Measurements from ENCODE around the gene OPN1SW.

Gene OPN1SW

DNA sequence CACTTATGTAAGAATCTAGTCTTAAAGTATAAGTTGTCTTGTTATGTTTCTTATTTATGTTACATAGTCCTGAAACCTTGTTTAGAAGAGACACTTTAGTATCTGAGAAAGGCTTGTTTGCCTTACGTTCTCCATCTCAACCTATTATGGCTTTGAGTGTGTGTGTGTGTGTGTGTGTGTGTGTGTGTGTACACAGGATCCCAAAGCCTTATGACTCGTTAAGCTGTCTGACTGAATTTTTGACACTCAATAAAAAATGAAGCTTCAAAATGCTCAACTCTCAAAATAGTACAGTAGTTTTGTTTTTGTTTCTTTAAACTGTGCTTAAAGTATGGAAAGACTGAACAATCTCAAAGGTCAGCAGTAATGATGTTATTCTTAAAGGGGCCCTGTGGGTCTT is 18.4 kb downstream of the OPN1SW start:
- DNase-seq: no peak

DNA sequence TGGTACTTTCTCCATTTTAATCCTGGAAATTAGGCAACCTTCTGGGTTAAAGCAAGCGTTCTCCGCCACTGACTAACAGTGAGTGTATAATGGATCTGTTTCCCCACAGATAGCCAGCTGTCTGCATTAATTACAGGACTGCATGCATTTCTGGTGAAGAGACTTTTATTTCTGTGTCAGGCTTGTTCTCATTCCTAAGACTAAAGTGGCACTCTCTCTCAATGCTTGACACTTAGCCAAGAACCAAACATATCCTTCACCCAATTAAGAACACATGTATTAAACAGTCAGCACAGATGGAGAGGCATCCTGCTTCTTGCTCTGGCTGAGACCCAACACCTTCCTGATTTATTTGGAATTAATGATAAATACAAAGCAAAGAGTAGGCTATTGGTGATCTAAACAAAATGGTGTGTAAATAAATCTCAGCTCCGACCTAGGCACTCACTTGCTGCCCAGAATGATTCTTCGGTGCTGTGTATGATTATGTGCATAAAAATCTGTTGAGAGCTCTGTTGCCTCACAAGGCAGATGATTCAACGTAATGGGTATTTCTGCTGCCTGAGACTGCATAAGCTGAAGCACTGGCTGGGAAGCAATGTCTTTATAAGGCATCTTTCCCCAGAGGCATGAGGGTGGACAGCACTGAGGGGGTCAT is 19.6 kb downstream of the OPN1SW start:
- DNase-seq: no peak

DNA sequence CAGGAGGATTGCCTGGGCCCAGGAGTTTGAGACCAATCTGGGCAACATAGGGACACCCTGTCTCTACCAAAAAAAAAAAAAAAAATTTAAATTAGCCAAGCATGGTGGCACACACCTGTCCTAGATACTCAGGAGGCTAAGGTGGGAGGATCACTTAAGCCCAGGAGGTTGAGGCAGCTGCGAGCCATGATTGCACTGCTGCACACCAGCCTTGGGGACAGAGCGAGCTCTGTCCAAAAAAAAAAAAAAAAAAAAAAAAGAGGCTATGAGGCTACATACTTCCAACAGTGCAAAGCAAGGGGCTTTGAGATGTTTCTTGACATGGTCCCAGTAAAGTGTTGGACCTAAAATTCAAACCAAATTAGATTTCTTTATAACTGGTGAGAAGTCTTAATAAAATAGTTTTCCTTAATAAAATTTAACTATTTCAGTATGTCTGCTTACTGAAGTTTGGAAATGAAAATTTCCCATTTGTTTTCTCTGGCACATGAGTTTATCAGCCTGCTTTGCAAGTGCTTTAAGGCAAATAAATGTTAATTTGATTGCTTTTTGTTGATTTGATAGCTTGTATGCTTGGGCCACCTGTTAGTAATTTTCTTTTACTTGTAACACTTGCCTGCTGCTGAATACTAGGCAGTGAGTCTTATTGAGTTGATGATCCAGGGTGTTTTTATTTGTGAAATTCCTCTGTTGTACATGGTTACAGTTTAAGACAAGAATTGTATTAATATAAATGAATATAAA is 20.3 kb downstream of the OPN1SW start:
- DNase-seq: no peak

DNA sequence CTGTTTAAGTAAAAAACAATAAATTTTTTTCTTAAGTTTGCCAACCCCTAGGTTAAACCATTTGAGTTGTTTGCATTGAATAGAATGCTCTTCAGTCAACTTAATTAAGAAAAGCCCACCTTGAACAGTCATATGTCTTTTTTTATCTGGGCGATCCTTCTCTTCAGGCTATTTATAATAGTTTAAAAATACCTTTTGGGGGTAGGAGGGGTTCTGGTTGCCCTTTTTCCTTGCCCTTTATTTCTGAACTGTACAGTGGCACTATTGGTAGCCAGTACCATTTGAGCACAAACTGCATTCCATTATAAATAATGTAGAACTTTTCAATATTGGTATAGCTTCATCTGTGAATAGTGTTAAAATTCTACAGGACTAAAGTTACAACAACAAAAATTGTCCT is 23.3 kb downstream of the OPN1SW start:
- DNase-seq: no peak

DNA sequence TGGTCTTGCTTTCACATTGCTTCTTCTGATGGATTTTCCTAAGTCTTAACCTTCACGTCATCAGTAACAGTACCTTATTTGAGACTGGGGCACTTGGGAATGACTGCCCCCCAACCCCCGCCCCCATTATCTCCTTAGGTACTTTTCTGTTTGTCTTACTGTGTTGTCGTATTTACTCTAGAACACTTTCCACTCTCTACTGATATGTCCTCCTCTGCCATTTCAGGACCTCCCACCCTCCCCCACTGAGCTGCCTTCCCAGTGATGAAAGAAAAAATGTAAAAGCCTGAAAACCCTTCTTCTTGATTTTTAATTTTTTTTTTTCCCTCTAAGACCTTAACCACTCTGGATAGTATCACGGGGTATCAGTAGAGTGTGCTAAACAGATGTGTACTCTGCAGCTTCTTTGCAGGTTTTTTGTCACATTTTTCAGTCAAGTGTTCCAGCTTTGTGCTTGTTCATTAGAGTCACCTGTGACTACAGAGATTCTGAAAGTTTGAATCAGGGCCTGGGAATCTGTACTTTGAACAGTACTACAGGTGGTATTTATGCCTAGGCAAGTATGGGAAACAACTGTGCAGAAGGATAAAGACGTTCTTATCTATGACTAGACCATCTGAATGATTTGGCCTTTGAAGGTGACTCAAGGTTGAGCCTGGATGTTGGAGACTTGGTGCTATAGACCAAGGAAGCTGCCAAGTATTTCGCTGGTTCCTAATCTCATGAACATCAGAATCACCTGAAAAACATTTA is 28.1 kb downstream of the OPN1SW start:
- DNase-seq: no peak

DNA sequence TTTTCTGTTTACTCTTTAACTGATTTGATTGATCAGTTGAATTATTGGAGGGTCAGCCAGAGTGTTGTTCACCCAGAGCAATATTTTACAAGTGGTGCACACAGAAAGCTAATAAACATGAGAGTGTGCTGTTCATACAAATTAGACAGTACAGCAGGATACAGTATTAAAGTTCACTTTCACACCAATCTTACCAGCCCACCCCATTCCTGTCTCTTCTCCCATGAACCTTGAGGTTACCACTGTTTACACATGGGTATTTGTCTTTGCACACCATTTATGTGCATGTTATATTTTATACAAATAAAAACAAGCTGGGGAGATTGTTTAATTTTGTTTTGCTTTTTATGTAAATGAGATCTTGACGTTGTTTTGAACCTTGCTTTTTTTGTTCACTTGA is 29.9 kb downstream of the OPN1SW start:
- DNase-seq: no peak

DNA sequence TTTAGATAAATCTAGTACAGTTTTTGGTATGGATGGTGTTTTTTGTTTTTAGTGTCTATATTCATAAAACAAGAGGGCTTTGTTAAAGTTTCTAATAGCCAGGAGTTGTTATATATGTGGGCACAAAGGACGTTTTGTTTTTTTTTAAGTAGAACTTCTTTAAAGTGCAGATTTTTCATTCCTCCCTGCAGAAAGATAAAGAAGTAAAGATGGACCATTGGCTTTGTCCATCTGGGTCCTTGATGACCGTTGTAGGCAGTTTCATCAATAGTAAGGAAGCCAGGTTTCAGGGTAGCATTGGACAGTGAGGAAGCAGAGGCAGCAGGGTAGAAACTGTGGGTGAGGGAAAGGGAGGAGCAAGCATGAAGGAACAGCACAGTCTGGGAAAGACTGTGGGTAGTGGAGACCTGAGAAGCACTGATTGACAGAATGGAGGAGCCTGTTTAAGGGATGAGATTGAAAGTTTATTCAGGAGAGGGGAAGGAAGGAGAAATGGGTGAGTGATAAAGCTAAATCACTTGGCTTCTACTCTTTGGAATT is 31.2 kb downstream of the OPN1SW start:
- no peak for DNase-seq

DNA sequence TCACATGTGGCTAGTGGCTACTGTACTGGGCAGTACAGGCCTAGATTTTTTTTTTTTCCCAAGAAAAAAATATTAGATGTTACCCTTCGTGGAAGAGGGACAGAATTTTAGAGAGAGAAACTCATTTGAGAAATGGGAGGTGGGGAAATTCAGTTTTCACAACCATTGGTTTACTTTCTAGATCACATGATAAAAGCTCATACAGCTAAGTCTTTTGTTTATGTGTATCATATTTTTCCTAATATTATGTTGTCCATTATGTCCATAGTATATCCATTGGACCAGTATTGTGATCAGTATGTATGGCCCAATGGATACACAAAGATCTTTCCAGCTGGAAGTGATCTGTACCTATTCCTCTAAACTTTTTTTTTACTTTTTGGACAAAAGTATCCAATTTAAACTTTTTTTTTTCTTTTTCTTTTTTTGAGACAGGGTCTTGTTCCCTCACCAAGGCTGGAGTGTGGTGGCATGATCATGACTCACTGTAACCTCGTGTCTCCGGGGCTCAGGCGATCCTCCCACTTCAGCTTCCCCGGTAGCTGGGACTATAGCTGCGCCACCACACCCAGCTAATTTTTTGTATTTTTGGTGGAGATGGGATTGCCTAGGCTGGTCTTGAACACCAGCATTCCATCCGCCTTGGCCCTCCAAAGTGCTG is 32.4 kb downstream of the OPN1SW start:
- no peak for DNase-seq

DNA sequence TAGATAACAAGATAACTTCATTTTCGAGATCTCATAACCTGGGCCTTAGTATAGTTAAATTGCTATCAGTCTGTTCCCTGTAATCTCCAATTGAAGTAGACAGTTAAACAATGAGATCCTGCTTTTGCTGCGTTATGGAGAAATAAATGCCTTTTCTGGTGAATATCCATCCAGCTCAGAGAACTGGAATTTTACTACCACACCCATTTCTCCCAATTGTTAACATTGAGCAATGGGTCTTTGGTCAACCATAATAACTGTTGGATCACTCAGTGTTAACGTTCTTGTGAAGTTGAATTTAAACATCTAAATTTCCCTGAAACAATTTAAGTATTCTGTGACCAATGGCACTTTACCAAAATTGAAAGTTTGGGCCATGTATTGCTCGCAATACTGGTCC is 33.4 kb downstream of the OPN1SW start:
- no peak for DNase-seq

DNA sequence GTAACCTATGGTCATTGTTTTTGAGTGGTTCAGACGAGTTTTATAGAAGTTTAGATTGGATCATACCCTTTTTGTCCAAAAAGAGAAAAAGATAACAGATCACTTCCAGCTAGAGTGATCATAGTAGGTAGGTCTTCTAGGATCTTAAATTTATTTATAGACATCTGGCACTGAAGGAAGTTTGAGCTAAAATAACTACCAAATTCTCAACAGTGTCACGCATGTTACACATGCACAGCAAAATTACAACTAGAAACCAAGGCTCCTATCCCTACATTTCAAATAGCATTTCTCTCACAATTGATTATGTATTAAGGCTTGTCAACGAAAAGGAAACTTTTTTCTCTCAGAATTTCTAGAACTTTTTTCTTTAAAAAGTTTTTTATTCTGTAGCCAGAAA is 34.1 kb downstream of the OPN1SW start:
- no peak for DNase-seq

DNA sequence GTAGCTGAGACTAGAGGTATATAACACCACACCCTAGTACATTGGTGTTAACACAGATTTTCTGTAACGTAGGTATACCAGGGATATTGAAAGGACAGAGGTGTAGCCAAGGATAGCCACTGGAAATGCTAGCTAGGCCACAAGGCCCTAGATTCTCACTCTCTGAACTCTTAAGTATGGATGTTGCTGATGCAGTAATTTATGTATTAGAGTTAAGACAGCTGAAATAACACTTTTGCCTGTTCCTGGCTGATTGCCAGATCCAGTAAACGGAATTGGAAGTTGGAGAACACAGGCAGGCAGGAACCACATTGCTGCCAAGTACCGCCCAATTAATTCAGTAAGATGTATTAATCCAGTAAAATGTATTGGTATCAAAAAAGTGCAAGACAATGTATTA is 34.6 kb downstream of the OPN1SW start:
- DNase-seq: no peak

DNA sequence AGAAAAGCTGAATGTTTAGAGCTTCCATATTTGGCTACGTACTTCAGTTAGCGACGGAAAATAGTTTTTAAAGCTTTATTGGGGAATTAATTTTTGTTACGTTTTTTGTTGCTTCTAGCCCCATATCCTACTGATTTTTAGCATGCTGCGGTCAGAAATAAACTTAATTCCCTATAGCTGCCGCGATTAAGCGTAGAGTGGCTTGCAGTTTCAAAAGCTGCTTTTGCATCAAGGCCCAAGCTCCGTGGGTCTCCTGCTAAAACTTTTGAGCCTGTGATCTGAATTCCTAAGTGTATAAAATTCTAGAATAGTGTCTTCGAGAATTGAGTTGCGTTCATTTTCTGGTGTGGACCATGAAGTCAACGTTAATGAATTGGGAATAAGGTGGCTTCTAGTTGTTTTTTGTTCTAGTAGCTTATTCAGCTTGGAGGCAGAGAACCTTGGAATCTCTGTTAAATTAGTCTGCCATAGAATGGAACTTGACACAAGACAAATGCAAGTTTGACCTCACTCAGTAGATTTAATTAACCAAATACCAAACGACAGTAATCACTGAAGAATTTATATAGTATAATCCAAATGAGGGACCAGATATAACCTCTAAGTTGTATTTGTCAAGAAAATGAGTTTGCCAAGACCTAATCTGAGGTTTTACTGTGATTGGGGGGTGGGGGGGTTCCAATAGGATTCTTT is 35.5 kb downstream of the OPN1SW start:
- DNase-seq: no peak

DNA sequence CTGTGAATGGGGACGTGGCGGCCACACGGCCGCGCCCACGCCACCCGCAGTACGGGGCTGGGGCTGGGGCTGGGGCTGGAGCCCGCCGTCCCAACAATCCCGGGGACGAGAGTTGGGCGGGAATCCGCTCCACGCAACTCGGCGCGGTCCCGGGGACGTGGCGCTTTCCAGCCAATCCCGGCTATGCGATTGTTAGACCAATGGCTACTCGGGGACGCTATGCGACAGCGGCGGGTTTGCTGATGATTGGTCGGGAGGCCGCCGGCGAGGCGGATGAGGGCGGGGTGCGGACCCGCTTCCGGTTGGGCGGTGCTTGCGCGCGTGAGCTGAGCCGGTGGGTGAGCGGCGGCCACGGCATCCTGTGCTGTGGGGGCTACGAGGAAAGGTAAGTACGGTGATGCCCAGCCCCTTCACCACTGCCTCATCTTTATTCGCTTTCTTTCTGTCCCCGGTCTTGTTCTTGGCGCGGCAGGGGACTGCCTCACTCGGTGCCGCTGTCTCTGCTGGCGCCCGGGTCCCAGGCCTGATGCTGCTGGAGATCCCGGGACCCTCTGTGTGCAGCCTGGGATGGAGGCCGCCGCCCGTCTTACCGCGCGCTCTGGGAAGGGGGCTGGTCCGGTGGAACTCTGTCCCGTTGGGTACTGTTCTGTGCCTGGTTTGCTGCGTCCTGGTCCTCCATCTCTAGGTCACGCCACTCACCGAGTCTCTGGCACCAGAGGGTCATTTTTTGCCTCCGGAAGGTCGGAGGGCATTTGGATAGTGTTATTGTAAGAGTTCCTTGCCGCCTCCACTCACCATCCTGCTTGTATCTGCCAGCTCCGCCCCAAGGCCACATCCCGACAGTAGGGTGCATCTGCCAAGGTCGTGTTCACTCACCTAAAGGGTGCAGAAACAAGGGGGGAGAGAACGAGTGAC is 36.3 kb downstream of the OPN1SW start, which contains the start of gene CALU:
Gene CALU, plus strand, starts transcription at position 312 of the 915 bp plus-strand sequence. CDS start 9,225 bp downstream, outside the sequence.
- peak; percentile 92 for DNase-seq

DNA sequence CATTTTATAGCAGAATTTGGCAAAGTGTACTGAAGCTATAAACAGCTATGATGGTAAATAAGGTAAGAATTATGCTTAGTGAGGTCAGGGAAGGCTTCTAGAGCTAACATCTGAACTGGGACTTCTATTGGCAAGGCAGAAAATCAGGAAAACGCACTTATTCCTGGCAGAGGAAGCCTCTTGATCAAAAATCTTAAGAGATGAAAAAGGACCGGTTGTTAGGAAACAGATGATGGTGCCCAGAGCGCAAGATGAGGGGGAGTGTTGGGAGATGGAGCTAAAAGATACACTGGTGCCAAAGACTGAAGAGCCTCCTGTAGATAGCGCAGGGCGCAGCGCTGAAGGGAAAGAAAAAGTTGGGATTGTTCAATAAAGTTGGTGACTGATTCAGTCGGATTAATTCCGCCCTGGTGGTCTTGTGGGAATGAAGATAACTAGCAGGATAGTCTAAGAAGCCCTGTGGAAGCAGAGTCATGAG is 37.0 kb downstream of the OPN1SW start:
- no peak for DNase-seq

DNA sequence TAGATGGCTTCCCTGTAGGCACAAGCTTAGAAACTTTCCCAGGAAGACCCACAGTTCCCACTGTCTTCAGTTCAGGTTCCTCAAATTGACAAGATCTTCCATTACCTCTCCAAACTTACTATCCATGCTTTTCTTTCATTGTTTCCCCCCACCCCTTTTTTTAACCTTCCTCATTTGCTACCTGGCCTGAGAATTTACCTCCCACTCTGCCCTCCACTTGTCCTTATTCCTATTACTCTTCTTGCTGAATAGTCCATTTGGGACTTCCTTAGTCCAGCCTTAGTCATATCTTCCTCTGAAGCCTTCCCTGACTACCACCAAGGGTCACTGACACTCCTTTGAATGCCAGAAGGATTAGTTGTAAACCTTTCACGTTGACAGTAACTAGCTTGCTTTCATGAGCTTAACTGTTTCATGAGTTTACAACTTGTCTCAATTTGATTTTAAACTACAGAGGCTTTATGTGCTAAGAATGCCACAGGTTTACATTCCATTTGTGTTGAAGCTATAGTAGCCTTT is 37.7 kb downstream of the OPN1SW start:
- no peak for DNase-seq

DNA sequence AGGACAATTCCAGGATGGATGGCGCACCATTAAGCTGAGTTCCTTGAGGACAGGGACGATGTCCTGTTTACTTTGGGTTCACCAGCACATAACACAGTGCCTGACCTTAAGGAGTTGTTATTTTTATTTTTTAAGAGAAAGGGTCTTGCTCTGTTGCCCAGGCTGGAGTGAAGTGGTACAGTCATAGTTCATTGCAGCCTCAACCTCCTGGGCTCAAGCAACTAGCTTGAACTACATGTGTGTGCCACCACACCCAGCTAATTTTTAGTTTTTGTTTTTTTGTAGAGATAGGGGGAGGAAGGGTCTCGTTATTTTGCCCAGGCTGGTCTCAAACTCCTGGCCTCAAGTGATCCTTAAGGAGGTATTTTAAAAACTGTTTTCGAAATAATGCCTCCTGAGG is 38.2 kb downstream of the OPN1SW start:
- DNase-seq: no peak

DNA sequence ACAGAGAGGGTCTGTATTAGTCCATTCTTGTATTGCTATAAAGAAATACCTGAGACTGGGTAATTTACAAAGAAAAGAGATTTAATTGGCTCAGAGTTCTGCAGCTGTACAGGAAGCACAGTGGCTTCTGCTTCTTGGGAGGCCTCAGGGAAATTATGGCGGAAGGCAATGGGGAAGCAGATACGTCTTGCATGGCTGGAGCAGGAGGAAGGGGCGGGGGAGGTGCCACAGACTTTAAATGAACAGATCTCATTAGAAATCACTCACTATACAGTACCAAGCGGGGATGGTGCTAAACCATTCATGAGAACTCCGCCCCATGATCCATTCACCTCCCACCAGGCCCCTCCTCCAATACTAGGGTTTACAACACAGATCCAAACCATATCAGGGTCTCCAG is 40.2 kb downstream of the OPN1SW start:
- no peak for DNase-seq

DNA sequence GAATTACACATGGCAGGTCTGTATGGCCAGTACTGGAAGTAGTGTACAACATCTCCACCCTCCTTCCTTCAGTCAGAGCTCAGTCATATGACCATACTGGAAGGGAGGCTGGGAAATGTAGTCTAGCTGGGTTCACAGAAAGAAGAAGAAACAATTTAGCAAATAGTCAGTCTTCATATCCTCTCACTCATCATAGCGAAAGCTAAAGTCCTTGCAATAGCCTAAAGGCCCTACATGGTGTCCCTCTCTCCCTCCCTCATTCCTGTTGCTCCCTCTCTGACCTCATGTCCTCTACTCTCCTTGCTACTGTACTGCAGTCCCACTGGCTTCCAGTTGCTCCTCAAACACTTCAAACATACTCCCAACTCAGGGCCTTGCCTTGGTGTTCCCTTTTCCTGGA is 40.7 kb downstream of the OPN1SW start:
- no peak for DNase-seq

DNA sequence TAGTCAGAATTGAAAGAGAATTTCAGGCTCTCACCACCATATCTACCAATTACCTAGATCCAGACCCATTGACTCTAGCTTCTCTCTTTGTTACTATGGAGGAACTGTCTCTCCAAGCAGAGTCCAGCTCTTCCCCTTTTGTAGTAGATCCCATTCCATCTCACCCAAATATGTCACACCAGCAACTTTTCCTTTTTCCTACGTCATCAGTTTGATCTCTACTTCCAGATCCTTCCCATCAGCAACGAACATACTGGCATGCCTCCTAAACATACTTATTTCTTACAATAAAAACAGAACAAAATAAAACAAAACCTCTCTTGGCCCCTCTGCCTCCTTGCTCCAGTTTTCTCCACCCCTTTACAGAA is 42.3 kb downstream of the OPN1SW start:
- no peak for DNase-seq

DNA sequence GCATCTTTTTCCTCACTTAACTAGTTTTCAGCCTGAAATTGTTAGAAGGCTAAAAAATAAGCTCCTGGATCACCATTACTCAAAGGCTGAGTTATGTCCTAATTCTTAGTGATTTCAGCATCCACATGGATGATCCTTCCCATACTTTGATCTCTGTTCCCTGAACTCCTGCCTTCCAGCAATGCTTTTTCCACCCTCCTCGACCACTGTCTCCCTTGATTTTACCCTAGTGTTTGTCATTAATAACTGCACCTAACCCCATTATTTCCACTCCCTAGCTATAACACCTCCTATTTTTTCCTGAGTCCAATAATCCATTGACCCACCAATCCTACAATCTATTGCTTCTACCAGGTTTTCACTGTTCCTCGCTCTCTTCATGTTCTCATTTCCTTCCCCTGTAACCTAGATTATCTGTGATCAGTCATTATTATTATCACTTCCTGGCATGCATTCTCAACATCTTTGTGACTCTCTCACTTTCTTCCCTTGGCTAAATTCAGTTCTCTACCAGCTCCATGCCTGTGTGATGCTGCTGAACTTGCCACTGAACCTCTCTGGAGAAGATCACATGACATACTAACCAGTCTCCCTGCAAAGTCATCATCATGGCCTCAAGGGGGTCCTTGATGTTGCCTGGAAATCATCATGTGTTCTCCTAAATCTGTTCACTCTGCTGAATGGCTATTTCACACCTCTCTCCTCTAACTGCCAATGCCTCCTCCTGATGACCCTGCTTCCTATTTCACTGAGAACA is 42.9 kb downstream of the OPN1SW start:
- DNase-seq: no peak

All from T-helper 9 cell (primary cell).